Measurements from ENCODE around the gene TBX4.

The TBX4 gene

DNA sequence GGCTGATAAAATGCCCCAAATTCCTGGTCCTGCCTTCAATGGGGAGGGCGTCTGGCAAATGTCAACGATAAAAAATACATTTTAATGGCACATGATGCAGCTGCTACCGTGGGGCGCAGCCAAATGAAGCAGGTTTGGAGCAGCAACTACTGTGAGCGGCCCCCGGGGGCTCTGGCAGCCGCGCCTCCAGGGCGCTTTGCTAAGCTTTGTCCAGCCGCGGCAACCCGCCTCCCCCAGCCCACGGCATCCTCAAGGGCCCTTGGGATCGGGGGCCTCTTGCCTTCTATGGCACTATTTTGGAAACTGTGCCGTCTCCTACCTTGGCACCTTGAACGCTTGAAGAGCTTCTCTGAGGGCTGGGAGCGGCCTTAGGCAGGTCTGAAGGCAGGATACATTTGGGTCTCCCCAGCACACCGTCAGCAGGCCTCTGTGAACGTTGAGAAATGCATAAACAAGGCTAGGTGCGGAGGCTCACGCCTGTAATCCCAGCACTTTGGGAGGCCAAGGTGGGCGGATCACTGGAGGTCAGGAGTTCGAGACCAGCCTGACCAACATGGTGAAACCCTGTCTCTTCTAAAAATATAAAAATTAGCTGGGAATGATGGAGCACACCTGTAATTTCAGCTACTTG, 25.1 kb downstream of the TBX4 start:
- peak; percentile 31; the same call in 1 of the 2 replicates for TF ChIP-seq GLIS3 (CRISPR knock-in tag; IDR thresholded peaks at IDR 0.05)
- no peak for TF ChIP-seq ZFP30 (CRISPR knock-in tag; IDR thresholded peaks at IDR 0.05)
- peak; percentile 97 for TF ChIP-seq TCF4 (CRISPR knock-in tag; IDR thresholded peaks at IDR 0.05; ENCODE audit: borderline replicate concordance)
- TF ChIP-seq, protein P1, sequence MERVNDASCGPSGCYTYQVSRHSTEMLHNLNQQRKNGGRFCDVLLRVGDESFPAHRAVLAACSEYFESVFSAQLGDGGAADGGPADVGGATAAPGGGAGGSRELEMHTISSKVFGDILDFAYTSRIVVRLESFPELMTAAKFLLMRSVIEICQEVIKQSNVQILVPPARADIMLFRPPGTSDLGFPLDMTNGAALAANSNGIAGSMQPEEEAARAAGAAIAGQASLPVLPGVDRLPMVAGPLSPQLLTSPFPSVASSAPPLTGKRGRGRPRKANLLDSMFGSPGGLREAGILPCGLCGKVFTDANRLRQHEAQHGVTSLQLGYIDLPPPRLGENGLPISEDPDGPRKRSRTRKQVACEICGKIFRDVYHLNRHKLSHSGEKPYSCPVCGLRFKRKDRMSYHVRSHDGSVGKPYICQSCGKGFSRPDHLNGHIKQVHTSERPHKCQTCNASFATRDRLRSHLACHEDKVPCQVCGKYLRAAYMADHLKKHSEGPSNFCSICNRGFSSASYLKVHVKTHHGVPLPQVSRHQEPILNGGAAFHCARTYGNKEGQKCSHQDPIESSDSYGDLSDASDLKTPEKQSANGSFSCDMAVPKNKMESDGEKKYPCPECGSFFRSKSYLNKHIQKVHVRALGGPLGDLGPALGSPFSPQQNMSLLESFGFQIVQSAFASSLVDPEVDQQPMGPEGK (CRISPR knock-in tag; IDR thresholded peaks at IDR 0.05; ENCODE audit: borderline replicate concordance) = peak; percentile 99
- TF ChIP-seq, protein P2, sequence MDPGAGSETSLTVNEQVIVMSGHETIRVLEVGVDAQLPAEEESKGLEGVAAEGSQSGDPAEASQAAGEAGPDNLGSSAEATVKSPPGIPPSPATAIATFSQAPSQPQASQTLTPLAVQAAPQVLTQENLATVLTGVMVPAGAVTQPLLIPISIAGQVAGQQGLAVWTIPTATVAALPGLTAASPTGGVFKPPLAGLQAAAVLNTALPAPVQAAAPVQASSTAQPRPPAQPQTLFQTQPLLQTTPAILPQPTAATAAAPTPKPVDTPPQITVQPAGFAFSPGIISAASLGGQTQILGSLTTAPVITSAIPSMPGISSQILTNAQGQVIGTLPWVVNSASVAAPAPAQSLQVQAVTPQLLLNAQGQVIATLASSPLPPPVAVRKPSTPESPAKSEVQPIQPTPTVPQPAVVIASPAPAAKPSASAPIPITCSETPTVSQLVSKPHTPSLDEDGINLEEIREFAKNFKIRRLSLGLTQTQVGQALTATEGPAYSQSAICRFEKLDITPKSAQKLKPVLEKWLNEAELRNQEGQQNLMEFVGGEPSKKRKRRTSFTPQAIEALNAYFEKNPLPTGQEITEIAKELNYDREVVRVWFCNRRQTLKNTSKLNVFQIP (CRISPR knock-in tag; IDR thresholded peaks at IDR 0.05; ENCODE audit: borderline replicate concordance, low read depth) = no peak
- TF ChIP-seq ZFP3 (CRISPR knock-in tag; IDR thresholded peaks at IDR 0.05) = 0 out of 2 replicates have a peak, but pooled peaks have one; percentile 46
- TF ChIP-seq SNAI2 (CRISPR knock-in tag; IDR thresholded peaks at IDR 0.05) = no peak
- TF ChIP-seq, protein P3, sequence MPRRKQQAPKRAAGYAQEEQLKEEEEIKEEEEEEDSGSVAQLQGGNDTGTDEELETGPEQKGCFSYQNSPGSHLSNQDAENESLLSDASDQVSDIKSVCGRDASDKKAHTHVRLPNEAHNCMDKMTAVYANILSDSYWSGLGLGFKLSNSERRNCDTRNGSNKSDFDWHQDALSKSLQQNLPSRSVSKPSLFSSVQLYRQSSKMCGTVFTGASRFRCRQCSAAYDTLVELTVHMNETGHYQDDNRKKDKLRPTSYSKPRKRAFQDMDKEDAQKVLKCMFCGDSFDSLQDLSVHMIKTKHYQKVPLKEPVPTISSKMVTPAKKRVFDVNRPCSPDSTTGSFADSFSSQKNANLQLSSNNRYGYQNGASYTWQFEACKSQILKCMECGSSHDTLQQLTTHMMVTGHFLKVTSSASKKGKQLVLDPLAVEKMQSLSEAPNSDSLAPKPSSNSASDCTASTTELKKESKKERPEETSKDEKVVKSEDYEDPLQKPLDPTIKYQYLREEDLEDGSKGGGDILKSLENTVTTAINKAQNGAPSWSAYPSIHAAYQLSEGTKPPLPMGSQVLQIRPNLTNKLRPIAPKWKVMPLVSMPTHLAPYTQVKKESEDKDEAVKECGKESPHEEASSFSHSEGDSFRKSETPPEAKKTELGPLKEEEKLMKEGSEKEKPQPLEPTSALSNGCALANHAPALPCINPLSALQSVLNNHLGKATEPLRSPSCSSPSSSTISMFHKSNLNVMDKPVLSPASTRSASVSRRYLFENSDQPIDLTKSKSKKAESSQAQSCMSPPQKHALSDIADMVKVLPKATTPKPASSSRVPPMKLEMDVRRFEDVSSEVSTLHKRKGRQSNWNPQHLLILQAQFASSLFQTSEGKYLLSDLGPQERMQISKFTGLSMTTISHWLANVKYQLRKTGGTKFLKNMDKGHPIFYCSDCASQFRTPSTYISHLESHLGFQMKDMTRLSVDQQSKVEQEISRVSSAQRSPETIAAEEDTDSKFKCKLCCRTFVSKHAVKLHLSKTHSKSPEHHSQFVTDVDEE (CRISPR knock-in tag; IDR thresholded peaks at IDR 0.05) = peak; percentile 97
- peak; percentile 10; the same call in 1 of the 2 replicates for TF ChIP-seq CSDC2 (CRISPR knock-in tag; IDR thresholded peaks at IDR 0.05)
- TF ChIP-seq ISL1 (CRISPR knock-in tag; IDR thresholded peaks at IDR 0.05) = peak; percentile 78
- TF ChIP-seq OSR1 (CRISPR knock-in tag; IDR thresholded peaks at IDR 0.05) = no peak
- peak; percentile 44 for ATAC-seq

DNA sequence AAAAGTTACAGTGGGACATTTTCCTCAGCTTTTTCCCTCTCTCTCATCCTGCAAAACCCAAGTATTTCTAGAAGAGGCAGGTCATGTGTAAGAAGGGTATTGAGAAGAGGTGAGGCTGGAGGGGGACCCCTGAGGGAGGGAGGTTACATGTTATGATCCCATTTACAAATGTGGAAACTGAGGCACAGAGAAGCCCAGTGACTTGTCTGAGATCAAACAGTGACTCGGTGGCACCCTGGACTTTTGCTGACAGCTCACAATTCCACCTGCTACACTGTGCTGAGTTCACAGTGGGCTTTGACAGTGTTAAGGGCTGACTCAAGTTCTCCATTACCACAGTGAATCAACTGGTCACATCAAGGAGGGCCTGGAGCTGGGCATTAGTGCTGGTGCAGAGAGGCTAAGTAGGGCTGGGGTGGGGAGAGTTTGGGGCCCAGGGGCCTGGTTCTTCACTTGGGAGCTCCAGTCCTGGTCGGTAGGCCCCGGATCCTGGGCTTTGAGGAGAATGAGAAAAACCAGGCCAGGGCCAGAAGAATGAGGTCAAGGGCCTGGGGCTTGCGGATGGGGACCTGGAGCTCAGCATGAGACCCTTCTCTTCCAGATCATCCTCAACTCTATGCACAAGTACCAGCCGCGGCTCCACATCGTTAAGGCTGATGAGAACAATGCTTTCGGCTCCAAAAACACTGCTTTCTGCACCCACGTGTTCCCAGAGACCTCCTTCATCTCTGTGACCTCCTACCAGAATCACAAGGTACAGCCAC, 26.0 kb downstream of the TBX4 start:
- ATAC-seq = no peak
- TF ChIP-seq, protein P3 (CRISPR knock-in tag; IDR thresholded peaks at IDR 0.05) = no peak
- TF ChIP-seq, protein P1 (CRISPR knock-in tag; IDR thresholded peaks at IDR 0.05; ENCODE audit: borderline replicate concordance) = no peak
- TF ChIP-seq BACH2 (CRISPR knock-in tag; IDR thresholded peaks at IDR 0.05; ENCODE audit: borderline replicate concordance) (no peak), GLIS3 (CRISPR knock-in tag; IDR thresholded peaks at IDR 0.05) (no peak), OSR1 (CRISPR knock-in tag; IDR thresholded peaks at IDR 0.05) (no peak), ZC3H10 (CRISPR knock-in tag; IDR thresholded peaks at IDR 0.05) (no peak), ZNF70 (CRISPR knock-in tag; IDR thresholded peaks at IDR 0.05) (no peak), CSRNP3 (CRISPR knock-in tag; IDR thresholded peaks at IDR 0.05) (no peak), TCF4 (CRISPR knock-in tag; IDR thresholded peaks at IDR 0.05; ENCODE audit: borderline replicate concordance) (no peak), TOX (CRISPR knock-in tag; IDR thresholded peaks at IDR 0.05; ENCODE audit: borderline replicate concordance) (no peak), SNAI2 (CRISPR knock-in tag; IDR thresholded peaks at IDR 0.05) (no peak), ESRRG (CRISPR knock-in tag; IDR thresholded peaks at IDR 0.05) (no peak), ZNF565 (CRISPR knock-in tag; conservative IDR thresholded peaks at IDR 0.05; ENCODE audit: low read depth) (no peak), CSDC2 (CRISPR knock-in tag; IDR thresholded peaks at IDR 0.05) (no peak)
- TF ChIP-seq, protein P2 (CRISPR knock-in tag; IDR thresholded peaks at IDR 0.05; ENCODE audit: borderline replicate concordance, low read depth) = no peak
